Midbrain (tissue), 1 donor: ENCODE results near the gene TADA2B.
"Not testable (repeated sequence)": the region's sequence is repeated elsewhere in the genome, so short reads cannot be mapped to it uniquely, and the experiment has no call there.

ENCODE experiments used
- DNase-seq: peaks from one replicate; lab custom pipeline; 2025; lab: John Stamatoyannopoulos, UW

TADA2B gene

GRCh38 chr4:7083597-7084563 is 40.7 kb downstream of the TADA2B start:
- DNase-seq: no peak

- DNase-seq: not testable (repeated sequence)
Measured at GRCh38 chr4:7084564-7084961, 41.4 kb downstream of the TADA2B start.

- DNase-seq: no peak
Measured at GRCh38 chr4:7086384-7086783, 43.2 kb downstream of the TADA2B start.

GRCh38 chr4:7087036-7087435 is 43.9 kb downstream of the TADA2B start:
- no peak for DNase-seq

GRCh38 chr4:7089213-7089986 is 46.2 kb downstream of the TADA2B start:
- DNase-seq: no peak

- no peak for DNase-seq
Measured at GRCh38 chr4:7092026-7092425, 48.9 kb downstream of the TADA2B start.

GRCh38 chr4:7094916-7095315 is 51.7 kb downstream of the TADA2B start:
- peak; percentile 2 for DNase-seq

GRCh38 chr4:7095611-7096155 is 52.5 kb downstream of the TADA2B start:
- DNase-seq: no peak

GRCh38 chr4:7096236-7096635 is 53.1 kb downstream of the TADA2B start:
- DNase-seq: no peak

- DNase-seq: peak; percentile 83
Measured at GRCh38 chr4:7101692-7102515, 58.7 kb downstream of the TADA2B start.

- DNase-seq: not testable (repeated sequence)
Measured at GRCh38 chr4:7102516-7102909, 59.3 kb downstream of the TADA2B start.

- DNase-seq: peak; percentile 87
Measured at GRCh38 chr4:7103031-7103606, 59.9 kb downstream of the TADA2B start.

GRCh38 chr4:7103607-7104365 is 60.6 kb downstream of the TADA2B start:
- peak; percentile 80 for DNase-seq

GRCh38 chr4:7104366-7105031 is 61.3 kb downstream of the TADA2B start:
- no peak for DNase-seq

- no peak for DNase-seq
Measured at GRCh38 chr4:7105276-7105675, 62.1 kb downstream of the TADA2B start.

GRCh38 chr4:7107166-7107905 is 64.2 kb downstream of the TADA2B start:
- no peak for DNase-seq
